ENCODE data around the gene MGAT5B.

The MGAT5B gene

GRCh38 chr17:76953066-76953465, 84.9 kb downstream of the MGAT5B start:
- peaks cover 23% of the 10 kb centered on the region for H3K4me1 ChIP-seq (ENCODE audit: control insufficient read depth, low read length)
- no peak for TF ChIP-seq CTCF (IDR thresholded peaks at IDR 0.05; ENCODE audit: low read depth, low read length, poor library complexity, severe bottlenecking)
- TF ChIP-seq EZH2phosphoT487 (IDR thresholded peaks at IDR 0.05; ENCODE audit: borderline replicate concordance, low read length), result no peak

GRCh38 chr17:76953946-76954345, 85.7 kb downstream of the MGAT5B start:
- no peak overlapping the region for H3K27ac ChIP-seq (ENCODE audit: low read depth, low read length)
- H3K36me3 ChIP-seq (ENCODE audit: control insufficient read depth, low read length), result peaks cover 36% of the 10 kb centered on the region
- H4K20me1 ChIP-seq (ENCODE audit: control insufficient read depth, insufficient read depth, low read depth, low read length), result no peaks in the 10 kb centered on the region
- TF ChIP-seq EZH2phosphoT487 (IDR thresholded peaks at IDR 0.05; ENCODE audit: borderline replicate concordance, low read length) (no peak), CTCF (IDR thresholded peaks at IDR 0.05; ENCODE audit: low read depth, low read length, poor library complexity, severe bottlenecking) (no peak)
- no peak overlapping the region for H3K4me3 ChIP-seq (ENCODE audit: low read length)
- no peaks in the 10 kb centered on the region for H3K9me2 ChIP-seq (replicated peaks; ENCODE audit: control insufficient read depth, low read length)
- no peaks in the 10 kb centered on the region for H3K9me3 ChIP-seq (ENCODE audit: control insufficient read depth, insufficient read depth, low read length)
- peaks cover 30% of the 10 kb centered on the region for H3K79me2 ChIP-seq (ENCODE audit: control insufficient read depth, low read length)
- peaks cover 9% of the 10 kb centered on the region; the same call in 1 of the 2 replicates for H3F3A ChIP-seq (ENCODE audit: control insufficient read depth, insufficient read depth)
- H3K27me3 ChIP-seq (ENCODE audit: control insufficient read depth, low read length), result no peaks in the 10 kb centered on the region
- peaks cover 31% of the 10 kb centered on the region for H3K4me1 ChIP-seq (ENCODE audit: control insufficient read depth, low read length)
- no peak overlapping the region for H3K4me2 ChIP-seq (ENCODE audit: low read length)

More at GRCh38 chr17:76953066-76953465, 84.9 kb downstream of the MGAT5B start:
- H3K9me3 ChIP-seq (ENCODE audit: control insufficient read depth, insufficient read depth, low read length), result no peaks in the 10 kb centered on the region
- no peaks in the 10 kb centered on the region for H4K20me1 ChIP-seq (ENCODE audit: control insufficient read depth, insufficient read depth, low read depth, low read length)
- H3K27me3 ChIP-seq (ENCODE audit: control insufficient read depth, low read length), result no peaks in the 10 kb centered on the region
- no peak overlapping the region for H3K27ac ChIP-seq (ENCODE audit: low read depth, low read length)
- H3K79me2 ChIP-seq (ENCODE audit: control insufficient read depth, low read length), result peaks cover 23% of the 10 kb centered on the region
- no peak overlapping the region for H3K4me2 ChIP-seq (ENCODE audit: low read length)
- H3K4me3 ChIP-seq (ENCODE audit: low read length), result no peak overlapping the region
- peaks cover 36% of the 10 kb centered on the region for H3K36me3 ChIP-seq (ENCODE audit: control insufficient read depth, low read length)
- peaks cover 8% of the 10 kb centered on the region; the same call in 1 of the 2 replicates for H3F3A ChIP-seq (ENCODE audit: control insufficient read depth, insufficient read depth)
- no peaks in the 10 kb centered on the region for H3K9me2 ChIP-seq (replicated peaks; ENCODE audit: control insufficient read depth, low read length)

GRCh38 chr17:76955191-76955590, 87.0 kb downstream of the MGAT5B start:
- H3F3A ChIP-seq (ENCODE audit: control insufficient read depth, insufficient read depth), result peaks cover 19% of the 10 kb centered on the region
- peaks cover 37% of the 10 kb centered on the region for H3K36me3 ChIP-seq (ENCODE audit: control insufficient read depth, low read length)
- TF ChIP-seq CTCF (IDR thresholded peaks at IDR 0.05; ENCODE audit: low read depth, low read length, poor library complexity, severe bottlenecking), result no peak
- no peak overlapping the region for H3K4me2 ChIP-seq (ENCODE audit: low read length)
- no peaks in the 10 kb centered on the region for H3K9me3 ChIP-seq (ENCODE audit: control insufficient read depth, insufficient read depth, low read length)
- no peaks in the 10 kb centered on the region for H3K27me3 ChIP-seq (ENCODE audit: control insufficient read depth, low read length)
- H3K9me2 ChIP-seq (replicated peaks; ENCODE audit: control insufficient read depth, low read length), result no peaks in the 10 kb centered on the region
- H3K79me2 ChIP-seq (ENCODE audit: control insufficient read depth, low read length), result peaks cover 32% of the 10 kb centered on the region
- H3K4me1 ChIP-seq (ENCODE audit: control insufficient read depth, low read length), result peaks cover 44% of the 10 kb centered on the region
- no peaks in the 10 kb centered on the region for H4K20me1 ChIP-seq (ENCODE audit: control insufficient read depth, insufficient read depth, low read depth, low read length)
- no peak overlapping the region for H3K4me3 ChIP-seq (ENCODE audit: low read length)
- H3K27ac ChIP-seq (ENCODE audit: low read depth, low read length), result no peak overlapping the region

Measured in DOHH2 (cell line).